Tongue (tissue), 2 donors: ENCODE measurements around the gene MAP3K20. TPM values are rescaled to one million over a fixed set of nuclear protein-coding genes. Genes with fewer than 3 reads are reported as not detected.
"Not testable (repeated sequence)": the region's sequence is repeated elsewhere in the genome, so short reads cannot be mapped to it uniquely, and the experiment has no call there.

Experiments used
- DNase-seq: peaks from one replicate; pipeline ENCODE4 v3.0.0-alpha.2; 2015
- total RNA-seq: library from RNA; depleted of rRNA; stranded (reverse); fragments of >200 nt; gene quantifications from one replicate; pipeline ENCODE4 v1.2.3, GENCODE V29; 2014

The MAP3K20 gene
- total RNA-seq: 305 TPM

- DNase-seq: peak; percentile 89
Measured at GRCh38 chr2:173075781-173076580, at the start of gene MAP3K20. TSS of gene MAP3K20 (plus strand) at chr2:173075846. CDS start at chr2:173091032, 15,186 bp downstream.

- DNase-seq: no peak
Measured at GRCh38 chr2:173026479-173026878, 49.2 kb upstream of the MAP3K20 start.

GRCh38 chr2:173027181-173028128 lies 48.2 kb upstream of the MAP3K20 start:
- peak; percentile 97 for DNase-seq

- DNase-seq: peak; percentile 45
Measured at GRCh38 chr2:173028141-173028540, 47.5 kb upstream of the MAP3K20 start.

- peak; percentile 67 for DNase-seq
Measured at GRCh38 chr2:173028671-173029070, 47.0 kb upstream of the MAP3K20 start.

- peak; percentile 74 for DNase-seq
Measured at GRCh38 chr2:173030561-173031490, 44.8 kb upstream of the MAP3K20 start.

GRCh38 chr2:173032032-173032431 lies 43.6 kb upstream of the MAP3K20 start:
- no peak for DNase-seq

GRCh38 chr2:173033084-173033483 lies 42.6 kb upstream of the MAP3K20 start:
- DNase-seq: no peak

GRCh38 chr2:173034143-173034542 lies 41.5 kb upstream of the MAP3K20 start:
- no peak for DNase-seq

- peak; percentile 55 for DNase-seq
Measured at GRCh38 chr2:173037245-173038120, 38.2 kb upstream of the MAP3K20 start.

- DNase-seq: not testable (repeated sequence)
Measured at GRCh38 chr2:173038257-173038656, 37.4 kb upstream of the MAP3K20 start.

- no peak for DNase-seq
Measured at GRCh38 chr2:173040729-173041128, 34.9 kb upstream of the MAP3K20 start.

GRCh38 chr2:173043476-173043875 lies 32.2 kb upstream of the MAP3K20 start:
- DNase-seq: no peak

GRCh38 chr2:173043897-173044519 lies 31.6 kb upstream of the MAP3K20 start:
- no peak for DNase-seq

- no peak for DNase-seq
Measured at GRCh38 chr2:173044686-173045085, 31.0 kb upstream of the MAP3K20 start.

- no peak for DNase-seq
Measured at GRCh38 chr2:173045181-173045580, 30.5 kb upstream of the MAP3K20 start.

GRCh38 chr2:173048522-173048896 lies 27.1 kb upstream of the MAP3K20 start:
- DNase-seq: no peak

GRCh38 chr2:173048897-173049661 lies 26.6 kb upstream of the MAP3K20 start:
- DNase-seq: peak; percentile 57

GRCh38 chr2:173049831-173050230 lies 25.8 kb upstream of the MAP3K20 start:
- DNase-seq: no peak

- no peak for DNase-seq
Measured at GRCh38 chr2:173050684-173051083, 25.0 kb upstream of the MAP3K20 start.
